CD4-positive, alpha-beta T cell treated with Interleukin-4 for 4 hours (primary cell): ENCODE data around the gene CLEC16A.

Source experiments
- DNase-seq: peaks from one replicate; pipeline ENCODE4 v3.0.0-alpha.2; 2020

CLEC16A gene

DNA sequence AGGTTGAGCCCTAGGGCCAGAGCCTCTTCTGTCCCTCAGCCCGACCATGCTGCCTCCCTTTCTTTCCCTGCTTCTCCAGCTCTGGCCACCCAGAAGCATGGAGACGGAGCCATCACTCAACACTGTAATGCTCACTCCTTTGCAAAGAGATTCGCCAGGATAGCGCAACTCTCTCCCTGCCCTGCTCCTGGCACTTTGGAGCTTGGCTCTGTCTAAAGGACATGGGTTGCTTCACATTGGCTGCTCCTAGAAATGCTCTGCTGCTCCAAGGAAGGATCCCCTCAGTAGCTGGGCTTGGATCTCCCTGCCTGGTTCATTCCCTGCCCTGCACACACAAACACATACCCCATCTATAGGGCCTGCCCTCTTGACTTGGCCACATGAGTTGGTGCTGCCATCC is 76.0 kb downstream of the CLEC16A start:
- DNase-seq, result no peak

DNA sequence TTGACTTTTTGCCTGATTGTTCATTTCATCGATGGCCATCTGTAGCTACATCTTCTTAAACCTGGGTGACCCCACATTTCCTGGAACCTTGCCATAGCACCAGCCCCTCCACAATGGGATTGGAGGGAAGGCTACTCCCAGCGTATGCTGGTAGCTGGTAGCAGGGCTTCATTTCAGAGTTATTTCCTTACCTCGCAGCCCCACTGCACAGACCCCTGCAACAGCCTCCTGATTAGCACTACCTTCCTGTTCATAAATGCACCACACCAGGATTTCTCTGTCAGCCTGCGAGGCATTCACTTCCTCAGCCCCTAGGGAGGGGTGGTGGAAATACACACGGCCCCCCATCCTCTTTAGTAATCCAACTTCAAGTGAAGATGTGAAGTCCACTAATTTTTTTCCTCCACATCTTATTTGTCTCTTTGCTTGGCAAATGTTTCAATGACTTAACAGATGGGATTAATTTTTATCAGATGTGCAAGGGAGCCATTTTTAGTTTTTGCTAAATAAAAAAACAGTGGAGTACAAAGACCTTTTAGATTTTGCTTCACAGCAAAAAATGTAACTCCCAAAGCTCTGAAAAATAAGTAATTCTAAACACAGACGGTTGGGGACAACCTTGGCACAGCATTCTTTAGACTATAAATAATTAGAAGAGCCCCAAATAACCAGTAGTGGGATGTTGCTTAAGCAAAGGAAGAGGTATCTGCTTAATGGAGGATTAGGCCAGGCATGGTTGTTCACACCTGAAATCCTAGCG is 76.6 kb downstream of the CLEC16A start:
- DNase-seq, result no peak

- DNase-seq, result no peak
Measured at GRCh38 chr16:11022002-11022401, 77.6 kb downstream of the CLEC16A start.

GRCh38 chr16:11023262-11024039 is 79.1 kb downstream of the CLEC16A start:
- no peak for DNase-seq

- no peak for DNase-seq
Measured at GRCh38 chr16:11024333-11025053, 80.1 kb downstream of the CLEC16A start.

- DNase-seq, result no peak
Measured at GRCh38 chr16:11025120-11025531, 80.8 kb downstream of the CLEC16A start.

- DNase-seq, result no peak
Measured at GRCh38 chr16:11029948-11030347, 85.6 kb downstream of the CLEC16A start.

- DNase-seq, result no peak
Measured at GRCh38 chr16:11030990-11031510, 86.7 kb downstream of the CLEC16A start.

GRCh38 chr16:11032000-11032921 is 87.9 kb downstream of the CLEC16A start:
- DNase-seq, result no peak

DNA sequence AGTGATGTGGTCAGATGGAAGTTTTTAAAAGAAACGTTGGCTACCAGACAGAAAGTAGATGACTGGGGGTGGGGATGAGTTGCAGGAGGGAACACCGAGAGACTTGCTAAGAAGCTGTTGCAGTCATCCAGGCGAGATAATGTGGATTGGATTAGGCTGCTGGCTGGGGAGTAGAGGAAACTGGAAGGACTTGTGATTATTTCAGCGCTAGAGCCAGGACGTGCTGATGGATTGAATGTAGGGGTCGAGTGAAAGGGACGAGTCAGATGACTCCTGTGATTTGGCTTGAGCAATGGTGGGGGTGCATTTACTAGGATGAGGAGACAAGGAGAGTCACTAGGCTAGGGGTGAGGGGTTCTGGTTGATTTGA is 88.5 kb downstream of the CLEC16A start:
- no peak for DNase-seq

- DNase-seq, result no peak
Measured at GRCh38 chr16:11033629-11034420, 89.5 kb downstream of the CLEC16A start.

DNA sequence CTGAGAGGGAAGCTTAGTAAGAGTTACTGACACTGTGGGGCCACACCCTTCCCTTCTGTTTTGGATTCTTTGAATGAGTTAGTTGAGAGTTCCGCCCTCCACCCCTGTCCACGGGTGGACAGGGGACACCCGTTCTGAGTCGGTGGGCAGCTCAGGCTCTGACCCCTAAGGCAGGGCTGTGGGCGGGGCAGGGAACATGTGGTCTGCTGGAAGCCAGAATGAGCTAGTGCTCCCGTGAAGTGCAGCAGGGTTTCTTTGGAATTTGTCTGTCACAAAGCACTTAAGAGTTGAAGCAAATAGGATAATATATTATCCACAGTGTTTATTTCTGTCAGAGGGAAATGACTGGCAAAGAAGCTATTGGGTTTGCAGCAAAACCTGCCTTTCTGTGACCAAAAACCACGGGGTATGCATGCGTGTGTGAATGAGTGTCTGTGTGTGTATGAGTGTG is 90.1 kb downstream of the CLEC16A start:
- no peak for DNase-seq

DNA sequence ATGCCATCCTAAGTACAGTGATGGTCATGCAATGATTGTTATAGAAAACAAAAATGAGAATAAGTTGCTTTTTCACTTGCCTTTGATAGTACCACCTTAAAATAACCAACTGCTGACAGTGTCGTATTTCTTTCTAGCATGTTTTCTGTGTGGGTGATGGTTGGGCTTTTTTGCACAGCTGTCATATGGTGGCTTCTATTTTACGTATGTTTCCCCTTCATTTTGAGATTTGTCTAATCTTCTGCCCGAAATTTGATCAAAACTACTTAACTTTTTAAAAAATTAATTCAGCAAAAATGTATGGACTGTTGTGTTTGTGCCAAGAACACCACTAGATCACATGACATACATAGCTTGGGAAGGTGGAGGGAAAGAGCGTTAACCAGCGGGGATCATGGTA is 90.7 kb downstream of the CLEC16A start:
- no peak for DNase-seq

DNA sequence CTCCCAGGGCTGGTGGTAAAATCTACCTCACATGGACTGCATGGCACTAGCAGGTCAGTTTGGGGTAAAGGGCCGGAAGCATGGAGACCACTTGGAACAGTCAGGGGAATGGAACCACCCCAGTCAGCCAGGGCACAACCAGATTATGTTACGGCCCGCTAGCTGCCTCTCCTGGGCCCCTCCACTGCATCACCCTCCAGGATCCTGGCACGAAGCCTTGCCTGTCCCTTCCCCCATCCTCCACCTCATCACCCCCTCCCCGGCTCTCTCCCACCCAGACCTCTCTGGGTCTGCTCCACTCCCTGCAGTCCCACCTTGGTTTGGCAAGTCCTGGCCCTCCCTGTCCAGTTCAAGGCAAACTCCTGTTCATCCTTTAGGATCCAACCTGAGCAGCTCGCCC is 91.7 kb downstream of the CLEC16A start:
- DNase-seq, result no peak

- DNase-seq, result no peak
Measured at GRCh38 chr16:11036868-11037410, 92.6 kb downstream of the CLEC16A start.

DNA sequence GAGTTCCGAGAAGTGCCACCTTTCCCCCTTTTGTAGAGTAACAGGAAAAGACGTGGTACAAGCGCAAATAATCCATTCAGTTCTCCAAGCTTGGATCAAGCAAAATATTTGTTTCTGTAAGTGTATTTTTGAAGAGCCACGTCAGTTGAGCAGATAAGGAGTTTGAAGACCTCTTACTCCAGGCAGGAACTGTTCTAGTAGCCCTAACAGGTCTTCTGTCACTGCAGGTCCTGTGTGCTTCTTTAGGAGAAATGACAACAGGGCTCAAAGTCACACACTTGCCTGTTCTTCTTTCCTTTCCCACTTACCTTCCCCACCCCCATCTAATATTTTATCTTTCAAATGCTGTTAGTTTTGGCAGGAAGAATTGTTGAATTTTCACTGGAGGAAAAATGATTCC is 93.9 kb downstream of the CLEC16A start:
- DNase-seq, result no peak

DNA sequence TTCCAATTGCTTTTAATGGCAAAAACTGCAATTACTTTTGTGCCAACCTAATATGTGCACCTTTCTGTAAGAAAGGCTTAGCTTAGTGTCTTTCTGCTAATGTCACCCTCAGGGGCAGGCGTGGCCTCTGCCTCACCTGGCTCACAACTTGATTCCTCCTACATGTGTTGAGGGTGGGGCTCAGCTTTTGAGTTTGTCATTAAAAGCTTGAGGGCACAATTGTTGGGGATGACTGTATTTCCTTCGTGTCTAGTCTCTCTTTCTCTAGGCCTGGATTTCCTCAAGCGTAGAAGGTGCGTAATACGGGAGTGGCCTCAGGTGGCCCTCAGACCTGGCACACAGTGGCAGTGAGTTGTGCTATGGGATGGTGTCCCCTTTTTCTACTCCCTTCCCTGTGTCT is 94.4 kb downstream of the CLEC16A start:
- no peak for DNase-seq

GRCh38 chr16:11039726-11040125 is 95.4 kb downstream of the CLEC16A start:
- no peak for DNase-seq

DNA sequence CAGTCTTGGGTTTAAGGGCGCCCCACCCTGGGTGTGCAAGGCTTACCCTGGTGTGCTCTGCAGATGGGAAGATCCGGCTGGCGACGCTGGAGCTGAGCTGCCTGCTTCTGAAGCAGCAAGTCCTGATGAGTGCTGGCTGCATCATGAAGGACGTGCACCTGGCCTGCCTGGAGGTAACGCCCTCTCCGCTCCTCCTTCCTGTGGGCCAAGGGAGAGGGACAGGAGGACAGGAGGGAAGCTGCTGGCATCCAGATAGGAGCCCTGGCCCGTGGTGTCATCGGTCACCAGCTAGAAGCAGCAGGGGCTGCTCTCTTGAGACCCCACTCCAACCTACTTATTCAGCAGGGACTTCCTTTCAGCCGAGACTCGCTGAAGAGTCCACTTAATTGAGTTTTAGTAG is 97.8 kb downstream of the CLEC16A start:
- DNase-seq, result no peak

GRCh38 chr16:11045441-11045840 is 101.1 kb downstream of the CLEC16A start:
- no peak for DNase-seq

DNA sequence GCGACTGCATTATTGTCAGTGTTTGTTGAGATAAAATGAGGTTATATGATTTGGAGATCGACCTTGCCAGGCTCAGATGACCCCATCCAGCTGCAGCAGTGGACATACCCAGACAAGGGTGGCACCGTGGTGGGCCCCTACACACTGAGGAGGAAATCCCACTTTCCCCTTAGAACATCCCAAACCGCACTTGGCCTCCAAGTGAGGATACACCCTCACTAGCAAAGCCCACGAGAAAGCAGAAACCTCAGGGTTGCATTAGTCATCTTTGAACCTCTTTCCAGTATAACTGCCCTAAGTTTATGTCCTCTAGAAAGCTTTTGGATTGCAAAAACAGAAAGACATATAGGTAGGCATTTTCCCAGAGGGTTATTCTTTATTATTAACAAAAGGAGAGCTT is 101.5 kb downstream of the CLEC16A start:
- no peak for DNase-seq
